ENCODE results near the gene LOC101059915.

GRCh38 chrX:71669492-71669891 is 2.1 kb downstream of the LOC101059915 start:
- TF ChIP-seq CTCF (IDR thresholded peaks at IDR 0.05) (no peak), POLR2A (IDR thresholded peaks at IDR 0.05) (no peak)

Data from tibial nerve (tissue), 3 donors.